H1 (cell line): ENCODE measurements around the gene CLCN3. TPM values are rescaled to one million over a fixed set of nuclear protein-coding genes. Genes with fewer than 3 reads are reported as not detected.

Source experiments
- ASH2L ChIP-seq: fragments of 200-600, 300-600 bp; sonication (generic); IDR thresholded peaks from one replicate; pipeline ENCODE4 v1.7.1; 2017; ENCODE audit warnings: low read length
- EZH2 ChIP-seq: fragments of 200-600 bp; sonication (generic); IDR thresholded peaks from 2 replicates; pipeline ENCODE4 v1.7.1; 2012; ENCODE audit warnings: low read depth, mild to moderate bottlenecking, moderate library complexity, low read length, inconsistent platforms; ENCODE audit not compliant: severe bottlenecking
- JUN ChIP-seq: IDR thresholded peaks from 2 replicates; pipeline ENCODE4 v1.6.1; 2011; ENCODE audit warnings: low read depth, mild to moderate bottlenecking, improper control_type of control experiment, low read length
- KDM4A ChIP-seq: IDR thresholded peaks from one replicate; pipeline ENCODE4 v1.7.1; 2012; ENCODE audit warnings: low read depth, mild to moderate bottlenecking, moderate library complexity, low read length, inconsistent platforms; ENCODE audit not compliant: severe bottlenecking
- ZNF274 ChIP-seq: IDR thresholded peaks from 2 replicates; pipeline ENCODE4 v1.7.0; 2012; ENCODE audit warnings: low read length, borderline replicate concordance; ENCODE audit errors: extremely low read depth
- polyA plus RNA-seq, 7 experiments: library from polyadenylated mRNA; depleted of rRNA in 3 of 7; stranded (reverse) in 5 of 7; unstranded in 2 of 7; fragments of >200 nt in 5 of 7; fragments of 200-250 nt in 2 of 7; gene quantifications; 1 replicate in 5 of 7; 2 replicates in 1 of 7; 4 replicates in 1 of 7; pipeline versions ENCODE4 v1.2.1 to v1.2.3, GENCODE V29; 2011 to 2013; ENCODE audit warnings: missing spikeins in 2 of 7, mixed read lengths in 2 of 7
- total RNA-seq: library from RNA; stranded (reverse); fragmentation: NEBNext Ultra II Directional; extraction: Animal tissue kit (Norgen Biotek cat#: 25700); gene quantifications from 2 replicates; pipeline ENCODE4 v1.2.1, GENCODE V29; 2021
- TF ChIP-seq, protein P1 (sequence below), 3 experiments: IDR thresholded peaks; 1 replicate in 2 of 3; 2 replicates in 1 of 3; pipeline versions ENCODE4 v1.5.1 to v1.6.1; 2011; ENCODE audit warnings: low read length in 3 of 3, mild to moderate bottlenecking in 3 of 3, inconsistent platforms in 2 of 3, low read depth in 1 of 3, moderate library complexity in 1 of 3; ENCODE audit not compliant: insufficient read depth in 1 of 3; ENCODE audit errors: control extremely low read depth in 1 of 3

The CLCN3 gene
- total and polyA plus RNA-seq, 2 of the 8 experiments (the other 6 are each of a cell fraction or from before 2014, with no cell fraction given), result 8.8 to 32.8 TPM

DNA sequence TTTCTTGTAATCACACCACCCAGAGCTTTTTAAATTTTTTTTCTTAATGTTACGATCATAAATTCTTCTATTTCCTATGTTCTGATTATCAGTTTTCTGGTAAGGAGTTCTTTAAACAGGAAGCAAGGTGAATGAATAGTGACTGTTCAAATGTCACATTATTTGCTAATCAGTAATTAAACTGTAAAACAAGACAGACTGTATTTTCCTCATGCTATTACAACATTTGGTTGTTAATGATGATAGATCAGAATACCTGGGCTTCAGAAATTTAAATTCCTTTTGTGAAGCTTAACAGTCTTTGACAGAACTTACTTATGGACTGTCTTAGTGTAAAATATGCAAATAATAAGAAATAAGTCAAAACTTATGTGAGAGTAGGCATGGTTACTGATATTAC lies 41.4 kb downstream of the CLCN3 start (continued):
- TF ChIP-seq, protein P1, sequence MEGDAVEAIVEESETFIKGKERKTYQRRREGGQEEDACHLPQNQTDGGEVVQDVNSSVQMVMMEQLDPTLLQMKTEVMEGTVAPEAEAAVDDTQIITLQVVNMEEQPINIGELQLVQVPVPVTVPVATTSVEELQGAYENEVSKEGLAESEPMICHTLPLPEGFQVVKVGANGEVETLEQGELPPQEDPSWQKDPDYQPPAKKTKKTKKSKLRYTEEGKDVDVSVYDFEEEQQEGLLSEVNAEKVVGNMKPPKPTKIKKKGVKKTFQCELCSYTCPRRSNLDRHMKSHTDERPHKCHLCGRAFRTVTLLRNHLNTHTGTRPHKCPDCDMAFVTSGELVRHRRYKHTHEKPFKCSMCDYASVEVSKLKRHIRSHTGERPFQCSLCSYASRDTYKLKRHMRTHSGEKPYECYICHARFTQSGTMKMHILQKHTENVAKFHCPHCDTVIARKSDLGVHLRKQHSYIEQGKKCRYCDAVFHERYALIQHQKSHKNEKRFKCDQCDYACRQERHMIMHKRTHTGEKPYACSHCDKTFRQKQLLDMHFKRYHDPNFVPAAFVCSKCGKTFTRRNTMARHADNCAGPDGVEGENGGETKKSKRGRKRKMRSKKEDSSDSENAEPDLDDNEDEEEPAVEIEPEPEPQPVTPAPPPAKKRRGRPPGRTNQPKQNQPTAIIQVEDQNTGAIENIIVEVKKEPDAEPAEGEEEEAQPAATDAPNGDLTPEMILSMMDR (IDR thresholded peaks at IDR 0.05; ENCODE audit: control extremely low read depth in 1 of 3, insufficient read depth in 1 of 3, low read depth in 1 of 3, low read length in 3 of 3), result no peak
- no peak for TF ChIP-seq ASH2L
- TF ChIP-seq EZH2, result no peak
- TF ChIP-seq KDM4A, result no peak
- TF ChIP-seq ZNF274, result no peak
- no peak for TF ChIP-seq JUN
